MCF 10A (cell line): ENCODE results near the gene SLC14A1. TPM values are rescaled to one million over a fixed set of nuclear protein-coding genes. Genes with fewer than 3 reads are reported as not detected.

ENCODE experiments used
- BruUV-seq: library from RNA; stranded (reverse); fragments of 400-500 nt; replicated peaks from 2 replicates; lab custom pipeline; 2021; lab: Mats Ljungman, UMichigan
- CTCF ChIA-PET: fragments of 300-600 bp; sonication (Branson Sonifier 250); formaldehyde crosslinking; extraction: SDS; loops from one replicate; lab custom pipeline; 2021; ENCODE audit warnings: antibody characterized with exemption, inconsistent platforms; lab: Yijun Ruan, JAX
- POLR2A ChIA-PET: fragments of 300-600, 350-650 bp; sonication (Branson Sonifier 250); formaldehyde crosslinking; extraction: SDS; loops from one replicate; lab custom pipeline; 2020; ENCODE audit warnings: antibody characterized with exemption, inconsistent platforms; lab: Yijun Ruan, JAX
- DNase-seq: peaks from one replicate; pipeline ENCODE4 v3.0.0-alpha.2; 2018; ENCODE audit not compliant: unreplicated experiment
- H3K27ac Mint-ChIP-seq: one replicate; pipeline ENCODE4 v1.8.0; 2022; ENCODE audit warnings: mild to moderate bottlenecking, low read depth, mixed read lengths; ENCODE audit not compliant: unreplicated experiment
- H3K27me3 Mint-ChIP-seq: one replicate; pipeline ENCODE4 v1.8.0; 2022; ENCODE audit warnings: mixed read lengths; ENCODE audit not compliant: insufficient read depth, unreplicated experiment
- H3K36me3 Mint-ChIP-seq: one replicate; pipeline ENCODE4 v1.8.0; 2022; ENCODE audit warnings: mild to moderate bottlenecking, moderate library complexity, mixed read lengths; ENCODE audit not compliant: insufficient read depth, unreplicated experiment
- H3K4me1 Mint-ChIP-seq: one replicate; pipeline ENCODE4 v1.8.0; 2022; ENCODE audit warnings: mixed read lengths; ENCODE audit not compliant: insufficient read depth, unreplicated experiment
- H3K4me3 Mint-ChIP-seq: one replicate; pipeline ENCODE4 v1.8.0; 2022; ENCODE audit warnings: mild to moderate bottlenecking, moderate library complexity, mixed read lengths; ENCODE audit not compliant: unreplicated experiment
- H3K9me3 Mint-ChIP-seq: one replicate; pipeline ENCODE4 v1.8.0; 2022; ENCODE audit warnings: mixed read lengths; ENCODE audit not compliant: unreplicated experiment
- intact Hi-C: fragments of 100-400 bp; cut with micrococcal nuclease; formaldehyde crosslinking; loops from 2 replicates; pipeline ENCODE4 v1.14.1; 2022
- total RNA-seq: library from RNA; stranded (reverse); gene quantifications from 2 replicates; pipeline ENCODE4 v1.2.3, GENCODE V29; 2022
- TF ChIP-seq, protein P1 (sequence below): fragments of 200-600 bp; IDR thresholded peaks from one replicate; pipeline ENCODE4 v1.8.0; 2022; ENCODE audit warnings: antibody characterized with exemption, mild to moderate bottlenecking; ENCODE audit not compliant: unreplicated experiment

The SLC14A1 gene
- total RNA-seq, 1 experiment from 2014 or later: not detected

DNA sequence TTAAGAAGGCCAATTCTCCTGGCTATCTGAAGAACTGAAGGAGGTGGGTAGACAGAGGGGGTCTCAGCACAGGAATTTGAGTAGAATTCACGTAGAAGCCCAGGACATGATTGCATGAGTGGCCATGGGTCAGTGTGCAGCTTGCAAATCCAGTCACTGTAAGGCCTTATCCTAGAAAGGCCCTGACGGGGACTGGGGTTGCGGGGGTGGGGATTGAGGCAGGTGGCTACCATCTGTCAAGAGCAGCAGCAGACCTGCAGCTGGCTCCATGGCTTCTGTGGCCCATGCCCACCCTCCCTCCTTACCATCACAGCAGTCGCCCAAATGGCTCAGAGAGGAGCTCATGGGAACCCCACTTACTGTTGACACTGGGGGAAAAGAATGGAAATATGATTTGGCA, 34.6 kb upstream of the SLC14A1 start:
- BruUV-seq: no TSS peak
- Mint-ChIP-seq H3K27ac (no peak overlapping the region), H3K36me3 (peaks cover 7% of the 10 kb centered on the region), H3K27me3 (no peaks in the 10 kb centered on the region), H3K9me3 (peaks cover 7% of the 10 kb centered on the region), H3K4me3 (no peak overlapping the region), H3K4me1 (peaks cover 14% of the 10 kb centered on the region)
- POLR2A ChIA-PET: no interaction called here
- DNase-seq: no peak
- CTCF ChIA-PET: interaction anchor here (0.6 to 10.6 kb wide), 10 partner anchors 13 to 221 kb away, joined by 3 to 153 read pairs (median 4); no protein-coding TSS in a partner anchor
- intact Hi-C loops: no loop called here
- TF ChIP-seq, protein P1, sequence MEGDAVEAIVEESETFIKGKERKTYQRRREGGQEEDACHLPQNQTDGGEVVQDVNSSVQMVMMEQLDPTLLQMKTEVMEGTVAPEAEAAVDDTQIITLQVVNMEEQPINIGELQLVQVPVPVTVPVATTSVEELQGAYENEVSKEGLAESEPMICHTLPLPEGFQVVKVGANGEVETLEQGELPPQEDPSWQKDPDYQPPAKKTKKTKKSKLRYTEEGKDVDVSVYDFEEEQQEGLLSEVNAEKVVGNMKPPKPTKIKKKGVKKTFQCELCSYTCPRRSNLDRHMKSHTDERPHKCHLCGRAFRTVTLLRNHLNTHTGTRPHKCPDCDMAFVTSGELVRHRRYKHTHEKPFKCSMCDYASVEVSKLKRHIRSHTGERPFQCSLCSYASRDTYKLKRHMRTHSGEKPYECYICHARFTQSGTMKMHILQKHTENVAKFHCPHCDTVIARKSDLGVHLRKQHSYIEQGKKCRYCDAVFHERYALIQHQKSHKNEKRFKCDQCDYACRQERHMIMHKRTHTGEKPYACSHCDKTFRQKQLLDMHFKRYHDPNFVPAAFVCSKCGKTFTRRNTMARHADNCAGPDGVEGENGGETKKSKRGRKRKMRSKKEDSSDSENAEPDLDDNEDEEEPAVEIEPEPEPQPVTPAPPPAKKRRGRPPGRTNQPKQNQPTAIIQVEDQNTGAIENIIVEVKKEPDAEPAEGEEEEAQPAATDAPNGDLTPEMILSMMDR: no peak

DNA sequence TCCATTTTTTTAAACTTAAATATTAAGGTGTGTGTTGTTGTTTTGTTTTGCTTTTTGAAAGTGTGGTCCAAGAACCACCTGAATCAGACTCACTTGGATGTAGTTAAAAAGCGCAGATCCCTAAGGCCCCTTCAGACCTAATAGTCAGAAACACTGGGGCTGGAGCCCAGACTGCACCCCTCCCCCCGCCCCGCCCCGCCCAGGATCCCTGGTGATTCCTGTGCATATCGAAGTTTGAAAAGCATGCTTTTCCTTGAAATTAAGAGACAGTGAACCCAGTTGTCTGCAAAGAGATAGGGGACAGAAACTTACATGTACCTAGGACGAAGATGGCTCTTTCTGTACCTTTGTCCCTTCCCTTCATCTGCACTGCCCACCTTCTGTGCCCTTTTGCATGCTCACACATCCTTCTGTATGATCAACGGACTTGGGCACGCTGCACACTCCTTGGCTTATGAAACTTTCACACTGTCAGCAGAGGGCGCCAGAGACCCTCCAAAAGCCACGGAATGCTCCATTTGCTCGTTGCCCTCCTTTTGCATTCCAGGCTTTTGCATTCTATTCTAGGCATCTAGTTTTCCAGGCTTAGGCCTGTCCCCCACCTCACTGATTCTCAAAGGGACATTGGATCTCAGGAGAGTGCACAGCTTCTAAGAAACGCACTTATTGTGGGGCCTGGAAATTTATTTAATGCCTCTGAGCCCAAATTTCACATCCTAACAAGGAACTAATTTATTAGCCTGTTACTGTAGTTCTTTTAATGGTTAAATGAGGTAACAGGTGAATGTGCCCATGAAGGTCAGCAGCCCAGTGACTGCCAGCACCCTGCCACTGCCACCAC, 32.8 kb upstream of the SLC14A1 start:
- Mint-ChIP-seq H3K9me3 (peaks cover 7% of the 10 kb centered on the region), H3K36me3 (peaks cover 7% of the 10 kb centered on the region), H3K4me3 (no peak overlapping the region), H3K27me3 (peaks cover 11% of the 10 kb centered on the region), H3K4me1 (peaks cover 10% of the 10 kb centered on the region), H3K27ac (no peak overlapping the region)
- TF ChIP-seq, protein P1: peak; percentile 90
- BruUV-seq: no TSS peak
- intact Hi-C loops: loop anchor here (1.0 kb wide), 7 partner anchors 26 to 382 kb away; no protein-coding TSS in a partner anchor
- ChIA-PET POLR2A (no interaction called here), CTCF (interaction anchor here (0.6 to 10.6 kb wide), 29 partner anchors 10 to 1450 kb away, joined by 3 to 153 read pairs (median 3); no protein-coding TSS in a partner anchor)
- peak; percentile 86 for DNase-seq

DNA sequence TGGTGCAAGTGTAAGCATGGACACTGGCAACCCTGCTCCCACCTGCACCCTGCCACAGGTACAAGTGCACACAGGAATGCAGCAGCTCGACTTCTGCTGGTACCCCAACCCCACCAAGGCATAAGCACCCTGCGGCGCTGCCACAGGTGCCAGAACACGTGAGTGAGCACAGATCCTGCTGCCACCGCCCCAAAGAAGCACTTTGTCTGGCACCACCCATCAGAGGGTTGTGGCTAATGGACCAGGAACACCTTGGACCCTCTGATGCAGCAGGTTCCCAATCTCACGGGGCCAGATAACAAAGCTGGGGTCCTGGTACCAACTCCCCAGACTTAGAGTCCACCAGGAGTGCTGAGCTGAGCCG, 32.2 kb upstream of the SLC14A1 start:
- POLR2A ChIA-PET: interaction anchor here (0.6 to 0.7 kb wide), 2 partner anchors 260 to 377 kb away, joined by 3 read pairs; no protein-coding TSS in a partner anchor
- intact Hi-C loops: loop anchor here (1.0 kb wide), 7 partner anchors 26 to 382 kb away; no protein-coding TSS in a partner anchor
- Mint-ChIP-seq H3K27ac (no peak overlapping the region), H3K4me1 (peaks cover 10% of the 10 kb centered on the region), H3K4me3 (no peak overlapping the region), H3K9me3 (peaks cover 7% of the 10 kb centered on the region), H3K36me3 (peaks cover 7% of the 10 kb centered on the region), H3K27me3 (peaks cover 12% of the 10 kb centered on the region)
- no TSS peak for BruUV-seq
- TF ChIP-seq, protein P1: no peak
- DNase-seq: no peak
- CTCF ChIA-PET: interaction anchor here (0.6 to 10.6 kb wide), 23 partner anchors 13 to 1450 kb away, joined by 3 to 153 read pairs (median 3); no protein-coding TSS in a partner anchor

DNA sequence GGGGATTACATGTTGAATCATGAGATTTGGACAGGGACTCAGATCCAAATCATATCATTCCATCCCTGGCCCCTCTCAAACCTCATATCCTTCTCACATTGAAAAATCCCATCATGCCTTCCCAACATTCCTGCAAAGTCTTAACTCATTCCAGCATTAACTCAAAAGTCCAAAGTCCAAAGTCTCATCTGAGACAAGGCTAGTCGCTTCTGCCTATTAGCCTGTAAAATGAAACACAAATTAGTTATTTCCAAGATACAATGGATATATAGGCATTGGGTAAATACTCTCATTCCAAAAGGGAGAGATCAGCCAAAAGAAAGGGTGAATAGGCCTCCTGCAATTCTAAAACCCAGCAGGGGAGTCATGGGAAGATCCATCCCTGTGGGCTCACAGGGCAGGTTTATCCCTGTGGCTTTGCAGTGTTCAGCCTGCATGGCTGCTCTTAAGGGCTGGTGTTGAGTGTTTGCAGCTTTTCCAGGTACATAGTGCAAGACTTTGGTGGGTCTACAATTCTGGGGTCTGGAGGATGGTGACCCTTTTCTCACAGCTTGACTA, 21.2 kb upstream of the SLC14A1 start:
- Mint-ChIP-seq H3K27ac (no peak overlapping the region), H3K4me3 (no peak overlapping the region), H3K27me3 (no peaks in the 10 kb centered on the region), H3K9me3 (peaks cover 13% of the 10 kb centered on the region), H3K4me1 (no peaks in the 10 kb centered on the region), H3K36me3 (no peaks in the 10 kb centered on the region)
- intact Hi-C loops: no loop called here
- ChIA-PET CTCF (no interaction called here), POLR2A (no interaction called here)
- no TSS peak for BruUV-seq
- TF ChIP-seq, protein P1: no peak
- DNase-seq: no peak
